K562 (cell line): ENCODE data around the gene MPV17L2.
A peak's percentile ranks its signal among the peaks of the same experiment; 100 is the strongest.

ENCODE experiments used
- HCFC1 ChIP-seq: IDR thresholded peaks from 2 replicates; pipeline ENCODE4 v1.6.1; 2012; ENCODE audit warnings: low read depth, low read length, improper control_type of control experiment
- HDAC2 ChIP-seq: fragments of 450-650 bp; IDR thresholded peaks from 2 replicates; pipeline ENCODE4 v1.6.1; 2016; ENCODE audit warnings: mild to moderate bottlenecking
- NCOA2 ChIP-seq, 2 experiments: fragments of 450-650 bp; IDR thresholded peaks; 2 replicates each; pipeline ENCODE4 v1.6.1; 2018; ENCODE audit warnings: mild to moderate bottlenecking in 2 of 2, moderate library complexity in 1 of 2; ENCODE audit not compliant: partially characterized antibody in 2 of 2
- NFXL1 ChIP-seq: fragments of 450-650 bp; formaldehyde crosslinking; IDR thresholded peaks from 2 replicates; pipeline ENCODE4 v1.4.0; 2021; ENCODE audit warnings: mild to moderate bottlenecking
- OTX1 ChIP-seq: fragments of 450-650 bp; formaldehyde crosslinking; IDR thresholded peaks from 2 replicates; pipeline ENCODE4 v1.4.0; 2022; ENCODE audit warnings: mild to moderate bottlenecking
- POLR2A ChIP-seq: fragments of 450-650 bp; conservative IDR thresholded peaks from 2 replicates; pipeline ENCODE4 v1.6.1; 2016
- PRMT5 ChIP-seq: sonication (generic); formaldehyde crosslinking; IDR thresholded peaks from 2 replicates; pipeline ENCODE4 v1.5.0; 2020; ENCODE audit warnings: missing genetic modification reagents
- RAD21 ChIP-seq, 2 experiments: fragments of 250-450 bp in 1 of 2; fragments of 450-650 bp in 1 of 2; sonication (Bioruptor Pico) in 1 of 2; formaldehyde crosslinking in 1 of 2; IDR thresholded peaks in 1 of 2; conservative IDR thresholded peaks in 1 of 2; 2 replicates each; pipeline versions ENCODE4 v1.4.0 to v1.8.0; 2020 to 2022; ENCODE audit warnings: mild to moderate bottlenecking in 2 of 2, moderate library complexity in 1 of 2
- SMC3 ChIP-seq: conservative IDR thresholded peaks from 2 replicates; pipeline ENCODE4 v1.6.1; 2011; ENCODE audit warnings: low read depth, low read length, improper control_type of control experiment; ENCODE audit not compliant: insufficient read depth
- ZC3H8 ChIP-seq: fragments of 450-650 bp; IDR thresholded peaks from 2 replicates; pipeline ENCODE4 v1.6.1; 2017
- TF ChIP-seq, protein P1 (sequence below), 3 experiments: IDR thresholded peaks in 2 of 3; conservative IDR thresholded peaks in 1 of 3; 2 replicates each; pipeline ENCODE4 v1.5.1; 2011 to 2012; ENCODE audit warnings: low read length in 3 of 3, mild to moderate bottlenecking in 3 of 3, control low read depth in 2 of 3, improper control_type of control experiment in 1 of 3, inconsistent platforms in 1 of 3, low read depth in 1 of 3, mixed read lengths in 1 of 3, moderate library complexity in 1 of 3; ENCODE audit not compliant: insufficient read depth in 2 of 3
- TF ChIP-seq, protein P2 (sequence below), 3 experiments: fragments of 200-800 bp in 1 of 3; sonication (Bioruptor generic) in 1 of 3; sonication (generic) in 1 of 3; formaldehyde crosslinking in 1 of 3; IDR thresholded peaks; 2 replicates each; pipeline versions ENCODE4 v1.6.1 to v1.8.0; 2016 to 2022; ENCODE audit warnings: mild to moderate bottlenecking in 2 of 3, missing compliant biosample characterization in 2 of 3, missing genetic modification characterization in 2 of 3, missing genetic modification reagents in 1 of 3

DNA sequence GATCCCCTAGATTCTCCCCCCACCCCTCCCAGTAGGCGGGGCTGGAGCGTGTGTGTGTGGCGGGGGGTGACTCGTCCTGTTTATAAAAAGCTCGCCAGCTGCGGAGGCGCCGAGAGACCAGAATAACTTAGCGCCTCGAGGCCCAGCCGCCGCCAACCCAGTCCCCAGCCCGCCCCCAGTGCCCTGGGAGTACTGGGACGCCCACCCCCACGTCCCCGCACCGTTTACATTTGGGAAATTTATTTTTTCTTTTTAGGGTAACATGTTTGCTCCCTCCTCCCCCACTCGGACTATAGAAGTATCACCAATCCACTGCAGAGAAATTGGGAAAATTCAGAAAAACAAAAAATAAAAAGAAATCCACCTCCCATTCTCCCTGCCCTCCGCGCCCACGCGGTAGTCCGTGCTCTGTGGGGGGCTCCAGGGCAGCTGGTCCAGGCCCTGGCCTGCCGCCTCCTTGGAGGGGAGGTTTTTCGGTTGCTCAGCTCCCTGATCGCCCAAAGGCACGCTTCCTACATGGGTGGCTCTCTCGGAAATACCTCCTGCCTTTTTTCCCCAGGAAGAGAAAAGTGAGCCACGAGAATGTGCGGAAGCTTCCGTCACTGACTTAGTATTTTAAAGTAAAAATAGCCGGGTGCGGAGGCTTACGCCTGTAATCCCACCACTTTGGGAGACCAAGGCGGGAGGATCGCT lies 12.3 kb downstream of the MPV17L2 start:
- TF ChIP-seq, protein P1, sequence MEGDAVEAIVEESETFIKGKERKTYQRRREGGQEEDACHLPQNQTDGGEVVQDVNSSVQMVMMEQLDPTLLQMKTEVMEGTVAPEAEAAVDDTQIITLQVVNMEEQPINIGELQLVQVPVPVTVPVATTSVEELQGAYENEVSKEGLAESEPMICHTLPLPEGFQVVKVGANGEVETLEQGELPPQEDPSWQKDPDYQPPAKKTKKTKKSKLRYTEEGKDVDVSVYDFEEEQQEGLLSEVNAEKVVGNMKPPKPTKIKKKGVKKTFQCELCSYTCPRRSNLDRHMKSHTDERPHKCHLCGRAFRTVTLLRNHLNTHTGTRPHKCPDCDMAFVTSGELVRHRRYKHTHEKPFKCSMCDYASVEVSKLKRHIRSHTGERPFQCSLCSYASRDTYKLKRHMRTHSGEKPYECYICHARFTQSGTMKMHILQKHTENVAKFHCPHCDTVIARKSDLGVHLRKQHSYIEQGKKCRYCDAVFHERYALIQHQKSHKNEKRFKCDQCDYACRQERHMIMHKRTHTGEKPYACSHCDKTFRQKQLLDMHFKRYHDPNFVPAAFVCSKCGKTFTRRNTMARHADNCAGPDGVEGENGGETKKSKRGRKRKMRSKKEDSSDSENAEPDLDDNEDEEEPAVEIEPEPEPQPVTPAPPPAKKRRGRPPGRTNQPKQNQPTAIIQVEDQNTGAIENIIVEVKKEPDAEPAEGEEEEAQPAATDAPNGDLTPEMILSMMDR (IDR thresholded peaks at IDR 0.05 in 2 of 3, conservative IDR thresholded peaks at IDR 0.05 in 1 of 3; ENCODE audit: insufficient read depth in 2 of 3, low read depth in 1 of 3, low read length in 3 of 3): no peak
- TF ChIP-seq POLR2A (0 out of 2 replicates have a peak, but pooled peaks have one; percentile 49), OTX1 (CRISPR knock-in tag) (no peak), NFXL1 (CRISPR knock-in tag) (no peak), HDAC2 (no peak), ZC3H8 (no peak), SMC3 (no peak), HCFC1 (no peak), PRMT5 (CRISPR knock-in tag) (no peak), RAD21 (CRISPR knock-in tag; conservative IDR thresholded peaks at IDR 0.05 in 1 of 2, IDR thresholded peaks at IDR 0.05 in 1 of 2) (no peak), NCOA2 (IDR thresholded peaks at IDR 0.05; ENCODE audit: partially characterized antibody in 2 of 2) (no peak)
- TF ChIP-seq, protein P2, sequence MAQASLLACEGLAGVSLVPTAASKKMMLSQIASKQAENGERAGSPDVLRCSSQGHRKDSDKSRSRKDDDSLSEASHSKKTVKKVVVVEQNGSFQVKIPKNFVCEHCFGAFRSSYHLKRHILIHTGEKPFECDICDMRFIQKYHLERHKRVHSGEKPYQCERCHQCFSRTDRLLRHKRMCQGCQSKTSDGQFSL (CRISPR knock-in tag; IDR thresholded peaks at IDR 0.05): no peak; the same call in 1 of the 2 replicates
- TF ChIP-seq, protein P2 (tag; IDR thresholded peaks at IDR 0.05): no peak
